HG03378 (cell line): Measurements from ENCODE around the gene IL10.

Source experiments
- ATAC-seq: cut with Tn5 transposase; IDR thresholded peaks from one replicate; pipeline ENCODE4 v1.9.1; 2021; ENCODE audit warnings: mild to moderate bottlenecking, moderate library complexity; ENCODE audit not compliant: unreplicated experiment

IL10 gene

GRCh38 chr1:206737729-206738201 lies 34.5 kb downstream of the IL10 start:
- no peak for ATAC-seq

GRCh38 chr1:206736878-206737728 lies 35.2 kb downstream of the IL10 start:
- no peak for ATAC-seq

GRCh38 chr1:206735553-206736031 lies 36.7 kb downstream of the IL10 start:
- no peak for ATAC-seq

DNA sequence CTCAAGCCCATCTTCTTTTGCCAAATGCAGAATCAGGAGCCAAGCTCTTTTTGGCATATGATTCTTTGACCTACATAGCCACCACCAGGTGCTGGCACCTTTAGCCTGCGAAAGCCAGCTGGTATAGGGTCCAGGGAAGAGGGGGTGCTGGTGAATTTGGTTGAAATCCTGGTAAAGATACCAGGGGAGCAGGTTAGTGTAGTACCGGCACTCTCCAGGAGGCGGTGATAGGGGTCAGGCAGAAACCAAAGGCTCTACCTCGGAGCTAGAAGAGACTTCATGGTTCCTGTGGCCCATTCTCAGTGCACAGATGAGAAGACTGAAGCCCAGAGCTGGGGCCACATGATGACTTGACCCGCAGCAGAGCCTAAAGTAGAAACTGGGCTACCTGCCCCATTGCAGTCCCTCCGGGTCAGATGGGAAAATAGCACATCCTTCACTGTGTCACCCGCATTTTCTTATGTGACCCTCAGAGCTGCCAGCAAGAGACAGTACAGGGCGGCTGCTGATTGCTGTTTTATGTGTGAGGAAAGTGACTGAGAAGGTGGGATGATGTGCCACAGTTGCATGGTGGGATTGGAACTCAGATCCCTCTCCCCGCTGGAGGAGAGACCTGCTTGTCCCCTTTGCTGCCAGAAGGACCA lies 37.7 kb downstream of the IL10 start:
- no peak for ATAC-seq

GRCh38 chr1:206732992-206733391 lies 39.3 kb downstream of the IL10 start:
- ATAC-seq, result no peak

GRCh38 chr1:206732508-206732907 lies 39.8 kb downstream of the IL10 start:
- no peak for ATAC-seq

- no peak for ATAC-seq
Observed at GRCh38 chr1:206729507-206729906, 42.8 kb downstream of the IL10 start.

DNA sequence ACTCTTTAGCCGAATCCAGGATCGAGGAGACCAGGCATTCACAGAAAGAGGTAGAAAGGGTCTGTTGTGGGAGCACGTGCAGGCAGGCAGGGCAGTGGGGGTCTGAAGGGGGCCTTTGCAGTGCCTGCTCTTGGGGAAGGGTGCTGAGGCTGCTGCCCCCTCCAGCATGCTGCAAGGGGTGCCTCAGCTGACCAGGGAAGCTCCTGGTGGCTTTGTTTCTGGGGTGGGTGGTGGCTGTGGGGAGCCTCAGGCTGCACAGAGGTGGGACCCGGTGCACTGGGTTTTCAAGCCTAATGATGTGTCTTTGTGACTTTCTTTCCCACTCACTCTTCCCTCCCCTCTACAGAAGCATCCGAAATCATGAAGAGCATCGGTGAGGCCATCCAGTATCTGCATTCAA lies 43.2 kb downstream of the IL10 start:
- ATAC-seq, result no peak

DNA sequence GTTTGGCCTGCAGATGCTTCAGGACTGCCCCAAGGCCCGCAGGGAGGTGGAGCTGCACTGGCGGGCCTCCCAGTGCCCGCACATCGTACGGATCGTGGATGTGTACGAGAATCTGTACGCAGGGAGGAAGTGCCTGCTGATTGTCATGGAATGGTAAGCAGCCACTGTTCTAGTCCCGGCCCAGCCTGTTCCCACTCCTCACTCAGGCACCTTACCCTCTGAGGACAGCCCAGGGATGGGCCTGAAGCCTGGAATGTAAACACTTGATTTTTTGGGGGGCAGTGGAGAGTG lies 43.7 kb downstream of the IL10 start:
- ATAC-seq, result no peak

GRCh38 chr1:206727981-206728696 lies 44.2 kb downstream of the IL10 start:
- ATAC-seq, result no peak

DNA sequence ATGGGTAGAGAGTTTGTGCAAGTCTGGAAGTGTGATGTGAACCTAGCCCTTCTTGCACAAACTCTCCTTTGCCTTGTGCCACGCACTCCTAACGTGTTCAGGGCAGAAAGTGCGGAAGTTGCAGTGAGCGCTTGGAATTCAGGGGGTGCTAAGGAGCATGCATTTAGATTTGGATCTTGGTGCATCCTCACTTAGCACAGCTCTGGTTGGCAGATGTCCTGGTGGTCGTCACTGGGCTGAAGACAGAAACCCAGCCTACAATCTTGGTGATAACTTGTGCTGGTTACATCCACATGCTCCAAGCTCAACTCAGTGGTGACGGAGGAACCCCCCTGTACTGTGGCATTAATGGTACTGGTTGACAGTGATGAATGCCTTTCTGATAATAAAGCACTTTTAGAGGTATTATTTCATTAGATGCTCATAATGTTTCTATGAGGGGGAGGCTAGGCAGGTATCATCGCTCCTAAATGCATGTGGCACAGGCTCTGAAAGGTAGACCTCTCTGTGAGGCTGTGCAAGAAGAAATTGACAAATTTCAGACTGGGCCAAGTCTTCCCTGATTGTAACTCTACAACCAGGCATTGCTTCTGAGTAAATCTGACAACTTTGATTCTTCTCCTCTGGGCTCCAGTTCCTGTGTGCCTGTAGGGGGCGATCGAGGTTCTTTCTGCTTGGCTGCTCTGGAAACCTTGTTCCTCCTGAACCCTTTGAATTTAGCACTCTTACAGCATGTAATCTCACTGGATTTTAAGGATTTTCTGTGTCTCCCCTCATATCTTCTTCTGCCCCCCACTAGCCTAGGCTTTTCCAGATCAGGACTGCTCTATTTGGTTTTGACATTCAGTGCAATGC lies 47.0 kb downstream of the IL10 start:
- no peak for ATAC-seq

- ATAC-seq, result no peak
Observed at GRCh38 chr1:206723805-206724472, 48.4 kb downstream of the IL10 start.

DNA sequence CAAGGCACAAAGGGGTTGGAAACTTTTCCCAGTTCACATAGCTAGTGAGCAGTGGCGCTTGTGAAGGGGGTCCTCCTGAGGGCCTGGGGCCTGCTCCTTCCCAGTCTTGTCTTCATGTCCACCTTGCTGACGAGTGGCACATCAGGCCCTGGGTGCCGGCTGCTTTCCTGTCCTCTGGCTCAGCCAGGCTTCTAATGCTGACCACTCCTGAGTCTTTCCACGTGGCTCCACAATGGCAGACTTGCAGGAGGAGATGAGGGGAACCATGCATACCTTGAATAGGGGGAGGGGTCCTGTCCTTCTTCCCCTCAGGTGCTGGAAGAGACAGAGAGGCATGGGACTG lies 48.9 kb downstream of the IL10 start:
- ATAC-seq, result no peak

- ATAC-seq, result no peak
Observed at GRCh38 chr1:206722751-206723461, 49.4 kb downstream of the IL10 start.

DNA sequence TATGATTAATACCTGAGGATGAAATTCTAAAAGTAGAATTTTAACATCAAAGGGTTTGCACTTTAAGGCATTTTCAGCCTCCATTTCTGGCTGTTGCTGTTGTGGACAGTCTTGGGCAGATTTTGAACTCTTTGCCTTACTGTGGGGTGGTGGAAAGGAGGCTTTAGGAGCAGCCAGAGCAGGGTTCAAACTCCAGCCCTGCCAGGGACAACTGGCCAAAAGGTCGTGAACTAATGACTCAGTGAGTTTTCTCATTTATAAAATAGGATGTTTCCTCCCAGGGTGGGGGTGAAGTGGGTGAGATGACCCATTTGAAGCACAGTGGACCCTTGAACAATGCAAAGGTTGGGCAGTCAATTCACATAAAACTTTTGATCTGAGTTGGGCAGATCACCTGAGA lies 50.8 kb downstream of the IL10 start:
- ATAC-seq, result no peak

- no peak for ATAC-seq
Observed at GRCh38 chr1:206719169-206719839, 53.0 kb downstream of the IL10 start.

GRCh38 chr1:206717674-206717989 lies 54.7 kb downstream of the IL10 start:
- no peak for ATAC-seq
